Activated T-cell treated with anti-CD3 and anti-CD28 coated beads, Interleukin-2, amount 50 U/mL, for 24 hours (primary cell): Measurements from ENCODE around the gene BCL11B.

Experiments
- DNase-seq: peaks from one replicate; pipeline ENCODE4 v3.0.0-alpha.2; 2020
- H3K27ac Mint-ChIP-seq: 2 replicates; pipeline ENCODE4 v1.8.0; 2020; ENCODE audit warnings: mild to moderate bottlenecking, mixed read lengths
- H3K27me3 Mint-ChIP-seq: 2 replicates; pipeline ENCODE4 v1.8.0; 2020; ENCODE audit warnings: mixed read lengths
- H3K36me3 Mint-ChIP-seq: 2 replicates; pipeline ENCODE4 v1.8.0; 2020; ENCODE audit warnings: low read depth, mixed read lengths
- H3K4me1 Mint-ChIP-seq: 2 replicates; pipeline ENCODE4 v1.8.0; 2020; ENCODE audit warnings: low read depth, mixed read lengths
- H3K4me3 Mint-ChIP-seq: 2 replicates; pipeline ENCODE4 v1.8.0; 2020; ENCODE audit warnings: mild to moderate bottlenecking, moderate library complexity, mixed read lengths
- H3K9me3 Mint-ChIP-seq: 2 replicates; pipeline ENCODE4 v1.8.0; 2020; ENCODE audit warnings: mixed read lengths

Gene BCL11B

GRCh38 chr14:99276482-99276881, 4.5 kb upstream of the BCL11B start:
- Mint-ChIP-seq H3K4me1 (peaks cover 59% of the 10 kb centered on the region), H3K27me3 (no peaks in the 10 kb centered on the region), H3K36me3 (peaks cover 5% of the 10 kb centered on the region), H3K4me3 (no peak overlapping the region), H3K27ac (no peak overlapping the region), H3K9me3 (no peaks in the 10 kb centered on the region)
- no peak for DNase-seq

- Mint-ChIP-seq H3K36me3 (peaks cover 9% of the 10 kb centered on the region), H3K9me3 (no peaks in the 10 kb centered on the region), H3K4me1 (peaks cover 50% of the 10 kb centered on the region), H3K4me3 (peak overlapping the region; percentile 83), H3K27ac (peak overlapping the region; percentile 64), H3K27me3 (no peaks in the 10 kb centered on the region)
- DNase-seq, result no peak
These were observed 3.2 kb upstream of the BCL11B start for GRCh38 chr14:99275222-99275584.

- Mint-ChIP-seq H3K9me3 (no peaks in the 10 kb centered on the region), H3K36me3 (peaks cover 13% of the 10 kb centered on the region), H3K27ac (peak overlapping the region; percentile 93), H3K4me3 (peak overlapping the region; percentile 99), H3K4me1 (peaks cover 50% of the 10 kb centered on the region), H3K27me3 (no peaks in the 10 kb centered on the region)
- DNase-seq, result peak; percentile 77
These were observed 2.6 kb upstream of the BCL11B start for GRCh38 chr14:99274346-99275221.

GRCh38 chr14:99273766-99274345, 1.9 kb upstream of the BCL11B start:
- DNase-seq, result peak; percentile 76
- H3K4me3 Mint-ChIP-seq, result peak overlapping the region; percentile 99
- H3K36me3 Mint-ChIP-seq, result peaks cover 18% of the 10 kb centered on the region
- H3K4me1 Mint-ChIP-seq, result peaks cover 50% of the 10 kb centered on the region
- H3K27ac Mint-ChIP-seq, result peak overlapping the region; percentile 89
- no peaks in the 10 kb centered on the region for H3K27me3 Mint-ChIP-seq
- no peaks in the 10 kb centered on the region for H3K9me3 Mint-ChIP-seq

- H3K27me3 Mint-ChIP-seq, result no peaks in the 10 kb centered on the region
- peak; percentile 84 for DNase-seq
- H3K27ac Mint-ChIP-seq, result peak overlapping the region; percentile 95
- no peaks in the 10 kb centered on the region for H3K9me3 Mint-ChIP-seq
- H3K4me1 Mint-ChIP-seq, result peaks cover 46% of the 10 kb centered on the region
- H3K36me3 Mint-ChIP-seq, result peaks cover 26% of the 10 kb centered on the region
- H3K4me3 Mint-ChIP-seq, result peak overlapping the region; percentile 99
These were observed 1.1 kb upstream of the BCL11B start for GRCh38 chr14:99272899-99273765.

- no peaks in the 10 kb centered on the region for H3K27me3 Mint-ChIP-seq
- peak overlapping the region; percentile 99 for H3K4me3 Mint-ChIP-seq
- no peaks in the 10 kb centered on the region for H3K9me3 Mint-ChIP-seq
- peaks cover 31% of the 10 kb centered on the region for H3K36me3 Mint-ChIP-seq
- DNase-seq, result no peak
- H3K4me1 Mint-ChIP-seq, result peaks cover 45% of the 10 kb centered on the region
- peak overlapping the region; percentile 95 for H3K27ac Mint-ChIP-seq
These were observed 568 bp upstream of the BCL11B start for GRCh38 chr14:99272632-99272898.

- Mint-ChIP-seq H3K9me3 (no peaks in the 10 kb centered on the region), H3K4me1 (peaks cover 45% of the 10 kb centered on the region), H3K27me3 (no peaks in the 10 kb centered on the region), H3K27ac (peak overlapping the region; percentile 95), H3K4me3 (peak overlapping the region; percentile 99), H3K36me3 (peaks cover 41% of the 10 kb centered on the region)
- no peak for DNase-seq
These were observed 616 bp downstream of the BCL11B start for GRCh38 chr14:99271221-99271941.

GRCh38 chr14:99270458-99271220, 1.4 kb downstream of the BCL11B start:
- Mint-ChIP-seq H3K27ac (peak overlapping the region; percentile 99), H3K4me1 (peaks cover 48% of the 10 kb centered on the region), H3K36me3 (peaks cover 48% of the 10 kb centered on the region), H3K9me3 (no peaks in the 10 kb centered on the region), H3K4me3 (peak overlapping the region; percentile 99), H3K27me3 (no peaks in the 10 kb centered on the region)
- peak; percentile 78 for DNase-seq

GRCh38 chr14:99268810-99269707, 2.9 kb downstream of the BCL11B start:
- Mint-ChIP-seq H3K4me1 (peaks cover 53% of the 10 kb centered on the region), H3K27ac (peak overlapping the region; percentile 100), H3K4me3 (peak overlapping the region; percentile 99), H3K27me3 (no peaks in the 10 kb centered on the region), H3K9me3 (no peaks in the 10 kb centered on the region), H3K36me3 (peaks cover 63% of the 10 kb centered on the region)
- DNase-seq, result peak; percentile 65

- Mint-ChIP-seq H3K36me3 (peaks cover 70% of the 10 kb centered on the region), H3K27me3 (no peaks in the 10 kb centered on the region), H3K27ac (peak overlapping the region; percentile 100), H3K4me3 (peak overlapping the region; percentile 99), H3K4me1 (peaks cover 59% of the 10 kb centered on the region), H3K9me3 (no peaks in the 10 kb centered on the region)
- peak; percentile 72 for DNase-seq
These were observed 3.9 kb downstream of the BCL11B start for GRCh38 chr14:99267837-99268781.

GRCh38 chr14:99267381-99267780, 4.6 kb downstream of the BCL11B start:
- H3K36me3 Mint-ChIP-seq, result peaks cover 77% of the 10 kb centered on the region
- no peaks in the 10 kb centered on the region for H3K27me3 Mint-ChIP-seq
- peaks cover 59% of the 10 kb centered on the region for H3K4me1 Mint-ChIP-seq
- H3K4me3 Mint-ChIP-seq, result peak overlapping the region; percentile 99
- peak overlapping the region; percentile 100 for H3K27ac Mint-ChIP-seq
- no peaks in the 10 kb centered on the region for H3K9me3 Mint-ChIP-seq
- DNase-seq, result no peak
